Activated naive CD8-positive, alpha-beta T cell treated with anti-CD3 and anti-CD28 coated beads, Interleukin-2, amount 10 ng/mL, durations not matched to agents 7 days and 5 days (primary cell): ENCODE data around the gene CPNE6. TPM values are rescaled to one million over a fixed set of nuclear protein-coding genes. Genes with fewer than 3 reads are reported as not detected.
A peak's percentile ranks its signal among the peaks of the same experiment; 100 is the strongest.

Source experiments
- ATAC-seq: fragments of 150-1000 bp; cut with Tn5 transposase; one replicate; pipeline ENCODE4 v1.10.0; 2021; ENCODE audit warnings: low read depth, moderate library complexity
- POLR2A ChIA-PET: fragments of 350-600 bp; sonication (Branson Sonifier 250); formaldehyde crosslinking; loops from one replicate; lab custom pipeline; 2021; ENCODE audit warnings: antibody characterized with exemption; lab: Charles Lee
- DNase-seq: peaks from one replicate; pipeline ENCODE4 v3.0.0; 2021
- H3K27ac Mint-ChIP-seq: one replicate; pipeline ENCODE4 v1.8.0; 2022; ENCODE audit warnings: mild to moderate bottlenecking, mixed read lengths
- H3K27me3 Mint-ChIP-seq: one replicate; pipeline ENCODE4 v1.8.0; 2022; ENCODE audit warnings: mild to moderate bottlenecking, moderate library complexity, mixed read lengths
- H3K36me3 Mint-ChIP-seq: one replicate; pipeline ENCODE4 v1.8.0; 2021; ENCODE audit warnings: mild to moderate bottlenecking, mixed read lengths
- H3K4me1 Mint-ChIP-seq: one replicate; pipeline ENCODE4 v1.8.0; 2021; ENCODE audit warnings: mixed read lengths
- H3K4me3 Mint-ChIP-seq: one replicate; pipeline ENCODE4 v1.8.0; 2022; ENCODE audit warnings: mild to moderate bottlenecking, moderate library complexity, mixed read lengths
- H3K9me3 Mint-ChIP-seq: one replicate; pipeline ENCODE4 v1.8.0; 2021; ENCODE audit warnings: mixed read lengths
- total RNA-seq, 2 experiments: library from RNA; stranded (reverse); gene quantifications; one replicate each; pipeline ENCODE4 v1.2.3, GENCODE V29; 2021

CPNE6 gene
- total RNA-seq, 2 experiments from 2014 or later, result 0.14 TPM; not detected in 1

DNA sequence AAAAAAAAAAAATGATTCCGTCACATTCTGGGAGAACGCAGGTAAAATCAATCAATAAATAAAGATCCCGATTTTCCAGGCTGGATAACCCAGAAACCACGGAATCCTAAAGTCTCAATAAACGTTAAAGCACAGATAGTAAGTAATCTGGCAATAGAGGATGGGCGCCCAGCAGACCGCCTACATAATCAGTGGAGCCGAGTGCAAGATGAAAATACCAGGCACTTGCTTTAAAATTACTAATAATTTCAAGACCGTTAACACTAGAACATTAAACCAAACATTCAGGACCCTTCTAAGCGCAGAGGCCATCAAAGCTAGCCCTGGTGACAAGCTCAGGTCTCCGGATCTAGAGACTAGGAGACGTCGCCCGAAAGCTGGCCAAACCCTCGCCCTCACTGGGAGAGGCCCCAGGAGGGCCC is 42.0 kb downstream of the CPNE6 start:
- Mint-ChIP-seq H3K27me3 (no peaks in the 10 kb centered on the region), H3K4me3 (peak overlapping the region; percentile 99), H3K27ac (peak overlapping the region; percentile 99), H3K36me3 (peaks cover 23% of the 10 kb centered on the region), H3K9me3 (no peaks in the 10 kb centered on the region), H3K4me1 (peaks cover 30% of the 10 kb centered on the region)
- DNase-seq (no peak), ATAC-seq (no peak)
- POLR2A ChIA-PET, result interaction anchor here (1.0 to 8.3 kb wide), 23 partner anchors 10 to 219 kb away, joined by 3 to 176 read pairs (median 7); partner anchors contain the start of genes CARMIL3, CHMP4A, DHRS1 and DHRS4L2

DNA sequence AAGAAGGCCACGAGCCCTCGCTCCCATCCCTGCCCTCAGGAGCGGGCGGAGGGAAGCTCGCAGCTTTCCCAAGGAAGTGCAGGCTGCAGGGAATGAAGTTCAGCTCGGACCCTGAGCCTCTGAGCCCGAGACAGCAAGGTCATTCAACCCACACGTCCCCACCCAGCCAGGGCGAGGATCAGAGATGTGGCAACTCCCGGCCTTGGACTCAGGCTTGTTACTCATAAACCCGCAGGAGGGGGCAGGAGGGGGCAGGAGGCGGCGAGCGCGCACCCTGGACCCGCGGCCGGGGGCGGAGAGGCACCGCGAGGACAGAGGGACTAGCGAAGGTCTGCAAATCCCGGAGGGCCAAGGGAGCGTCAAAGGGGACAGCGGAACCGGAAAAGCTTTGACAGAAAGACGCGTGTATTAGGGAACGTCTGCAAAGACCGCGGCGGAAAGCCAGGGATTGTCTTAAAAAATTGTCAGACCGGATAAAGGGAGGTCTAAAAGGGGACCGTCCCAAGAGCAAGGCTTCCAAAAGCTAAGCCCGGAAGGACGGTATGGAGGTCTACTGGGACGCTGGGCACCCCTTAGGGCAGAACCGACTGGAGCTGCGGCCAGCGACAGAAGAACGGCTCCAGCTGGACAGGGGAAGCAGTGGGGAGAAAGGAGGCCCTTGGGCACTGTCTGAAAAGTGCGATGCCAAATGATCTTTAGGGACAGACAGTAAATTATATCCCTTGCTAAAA is 42.6 kb downstream of the CPNE6 start:
- H3K4me3 Mint-ChIP-seq, result peak overlapping the region; percentile 99
- ATAC-seq (peak; percentile 31), DNase-seq (peak; percentile 83)
- no peaks in the 10 kb centered on the region for H3K27me3 Mint-ChIP-seq
- H3K9me3 Mint-ChIP-seq, result no peaks in the 10 kb centered on the region
- POLR2A ChIA-PET, result interaction anchor here (0.8 to 8.3 kb wide), 36 partner anchors 10 to 317 kb away, joined by 3 to 176 read pairs (median 6); partner anchors contain the start of genes CARMIL3, CHMP4A, DHRS1 and DHRS4L2
- peak overlapping the region; percentile 99 for H3K27ac Mint-ChIP-seq
- H3K4me1 Mint-ChIP-seq, result peaks cover 28% of the 10 kb centered on the region
- peaks cover 29% of the 10 kb centered on the region for H3K36me3 Mint-ChIP-seq

DNA sequence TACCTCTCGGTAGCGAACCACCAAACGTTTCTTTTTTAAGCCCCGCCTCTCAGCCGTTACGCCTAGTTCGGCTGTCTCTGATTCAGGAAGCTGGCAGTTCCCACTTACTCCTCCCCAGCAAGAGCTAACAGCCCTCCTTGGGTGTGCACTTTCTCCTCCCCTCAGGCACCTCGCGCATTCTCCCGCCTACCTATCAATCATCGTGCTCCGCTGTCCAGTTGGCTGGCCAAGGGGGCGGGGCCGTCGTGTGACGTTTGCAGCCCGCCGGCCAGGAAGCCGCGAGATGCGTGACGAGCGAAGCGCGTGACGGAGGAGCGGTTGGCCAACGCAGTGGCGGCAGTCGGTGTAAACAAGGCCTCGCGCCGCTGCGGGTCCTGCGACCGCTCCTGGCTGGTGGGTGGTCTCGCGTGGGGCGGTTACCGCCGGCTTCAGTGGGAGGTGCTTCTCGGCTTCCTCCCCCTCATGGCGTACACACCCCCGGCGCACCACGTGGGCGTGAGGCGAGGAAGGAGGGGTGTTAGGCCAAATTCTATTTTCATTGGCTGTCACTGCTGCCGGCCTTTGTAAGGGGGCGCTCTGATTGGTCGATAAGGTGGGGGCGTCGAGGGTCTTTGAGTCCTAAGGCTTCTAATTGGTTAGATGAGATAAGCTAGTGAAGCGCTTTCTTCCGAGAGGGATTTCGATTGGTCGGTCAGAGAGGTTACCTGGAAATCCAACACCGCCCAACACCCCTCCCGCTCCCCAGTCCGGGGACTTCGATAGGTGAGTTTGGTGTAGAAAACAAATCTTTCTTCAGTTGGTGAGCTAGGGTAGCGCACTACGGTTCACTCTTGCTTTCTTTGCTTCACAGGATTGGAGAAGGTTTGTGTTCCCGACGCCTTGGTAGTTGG is 43.4 kb downstream of the CPNE6 start, which contains the start of the genes DCAF11 and NRL:
Gene DCAF11 (plus strand): TSS at position 246 of the 890 bp plus-strand sequence. CDS start 818 bp downstream, outside the sequence.
Gene NRL (minus strand): TSS at position 418 of the 890 bp plus-strand sequence. CDS start 32,101 bp downstream, outside the sequence.
- peak within 1 kb of the TSS; percentile 99 for H3K27ac Mint-ChIP-seq
- peak; percentile 99 for DNase-seq
- peak; percentile 89 for ATAC-seq
- peak within 1 kb of the TSS; percentile 99 for H3K4me3 Mint-ChIP-seq
- H3K9me3 Mint-ChIP-seq, result no peaks in the 10 kb centered on the region
- H3K27me3 Mint-ChIP-seq, result no peaks in the 10 kb centered on the region
- peaks cover 29% of the 10 kb centered on the region for H3K36me3 Mint-ChIP-seq
- H3K4me1 Mint-ChIP-seq, result peaks cover 24% of the 10 kb centered on the region
- POLR2A ChIA-PET, result interaction anchor here (0.7 to 8.3 kb wide), 38 partner anchors 11 to 812 kb away, joined by 3 to 176 read pairs (median 6); partner anchors contain the start of genes CARMIL3, CHMP4A, DHRS1 and DHRS4L2

GRCh38 chr14:24115422-24116127 is 44.2 kb downstream of the CPNE6 start:
- POLR2A ChIA-PET, result interaction anchor here (1.0 to 8.3 kb wide), 17 partner anchors 10 to 795 kb away, joined by 3 to 176 read pairs (median 10); partner anchors contain the start of genes CHMP4A, EMC9, FITM1 and IRF9
- H3K27me3 Mint-ChIP-seq, result no peaks in the 10 kb centered on the region
- peaks cover 29% of the 10 kb centered on the region for H3K36me3 Mint-ChIP-seq
- ATAC-seq (no peak), DNase-seq (no peak)
- peak overlapping the region; percentile 99 for H3K27ac Mint-ChIP-seq
- H3K4me1 Mint-ChIP-seq, result peaks cover 23% of the 10 kb centered on the region
- H3K9me3 Mint-ChIP-seq, result no peaks in the 10 kb centered on the region
- H3K4me3 Mint-ChIP-seq, result peak overlapping the region; percentile 99

DNA sequence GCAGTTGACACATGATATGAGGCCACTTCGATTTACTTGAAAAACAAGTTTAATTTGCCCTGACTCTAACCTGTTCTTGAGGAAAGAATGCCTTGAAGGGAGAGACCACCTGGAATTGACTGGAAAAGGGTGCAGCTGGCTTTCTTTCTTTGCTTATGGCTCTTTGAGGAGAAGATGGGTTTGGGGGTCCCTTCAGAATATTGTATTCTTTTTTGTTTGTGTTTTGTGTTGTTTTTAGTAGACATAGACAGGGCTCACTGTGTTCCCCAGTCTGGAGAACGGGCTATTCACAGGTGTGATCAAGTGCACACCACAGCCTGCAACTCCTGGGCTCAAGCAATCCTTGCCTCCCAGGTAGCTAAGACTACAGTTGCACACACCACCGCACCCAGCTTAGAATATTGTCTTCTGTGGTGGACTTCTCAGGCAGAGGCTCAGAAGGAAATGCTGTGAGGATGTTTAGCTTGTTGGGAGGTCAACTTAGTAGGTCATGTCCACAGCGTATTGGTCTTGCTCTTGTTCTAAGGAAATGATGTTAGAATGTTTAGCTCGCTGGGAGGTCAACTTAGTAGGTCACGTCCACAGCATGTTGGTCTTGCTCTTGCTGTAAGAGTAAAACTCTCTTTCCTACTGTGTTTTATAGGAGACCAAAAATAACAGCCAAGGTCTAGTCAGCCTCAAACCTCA is 44.9 kb downstream of the CPNE6 start:
- DNase-seq, result no peak
- peaks cover 19% of the 10 kb centered on the region for H3K4me1 Mint-ChIP-seq
- H3K9me3 Mint-ChIP-seq, result no peaks in the 10 kb centered on the region
- peaks cover 30% of the 10 kb centered on the region for H3K36me3 Mint-ChIP-seq
- peak overlapping the region; percentile 99 for H3K27ac Mint-ChIP-seq
- peak overlapping the region; percentile 99 for H3K4me3 Mint-ChIP-seq
- POLR2A ChIA-PET, result interaction anchor here (0.6 to 8.3 kb wide), 9 partner anchors 9 to 244 kb away, joined by 3 to 176 read pairs (median 51); partner anchors contain the start of genes EMC9, FITM1, IRF9 and PCK2
- no peaks in the 10 kb centered on the region for H3K27me3 Mint-ChIP-seq
- ATAC-seq, result no peak

- no peaks in the 10 kb centered on the region for H3K9me3 Mint-ChIP-seq
- POLR2A ChIA-PET, result interaction anchor here (0.8 to 8.3 kb wide), 6 partner anchors 8 to 44 kb away, joined by 3 to 176 read pairs (median 77); partner anchors contain the start of genes EMC9, FITM1, IRF9 and PCK2
- no peak overlapping the region for H3K27ac Mint-ChIP-seq
- ATAC-seq (no peak), DNase-seq (no peak)
- peaks cover 32% of the 10 kb centered on the region for H3K36me3 Mint-ChIP-seq
- H3K4me3 Mint-ChIP-seq, result no peak overlapping the region
- H3K27me3 Mint-ChIP-seq, result no peaks in the 10 kb centered on the region
- H3K4me1 Mint-ChIP-seq, result peaks cover 19% of the 10 kb centered on the region
Measured at GRCh38 chr14:24117179-24117578, 45.8 kb downstream of the CPNE6 start.

GRCh38 chr14:24119691-24120090 is 48.3 kb downstream of the CPNE6 start:
- DNase-seq (no peak), ATAC-seq (no peak)
- H3K27ac Mint-ChIP-seq, result no peak overlapping the region
- H3K4me1 Mint-ChIP-seq, result peaks cover 19% of the 10 kb centered on the region
- no peaks in the 10 kb centered on the region for H3K27me3 Mint-ChIP-seq
- peaks cover 45% of the 10 kb centered on the region for H3K36me3 Mint-ChIP-seq
- no peaks in the 10 kb centered on the region for H3K9me3 Mint-ChIP-seq
- no peak overlapping the region for H3K4me3 Mint-ChIP-seq
- POLR2A ChIA-PET, result interaction anchor here (0.9 to 8.3 kb wide), 2 partner anchors 18 to 111 kb away, joined by 4 to 176 read pairs; partner anchors contain the start of genes EMC9 and PSME1

DNA sequence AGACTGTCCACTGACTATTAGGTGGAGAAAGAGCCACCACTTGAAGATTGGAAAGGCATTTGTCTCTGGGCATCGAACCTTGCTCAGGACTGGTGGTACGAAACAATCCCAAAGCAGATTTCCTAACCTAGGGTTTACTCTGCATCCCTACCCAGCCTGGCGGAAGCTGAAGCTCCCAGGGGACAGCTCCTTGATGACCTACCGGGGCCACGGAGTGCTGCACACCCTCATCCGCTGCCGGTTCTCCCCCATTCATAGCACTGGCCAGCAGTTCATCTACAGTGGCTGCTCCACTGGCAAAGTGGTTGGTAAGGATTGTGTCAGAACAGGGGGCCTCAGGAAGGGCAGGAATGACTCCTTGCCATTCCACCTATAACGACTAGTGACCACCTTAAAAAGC is 49.8 kb downstream of the CPNE6 start:
- H3K9me3 Mint-ChIP-seq, result no peaks in the 10 kb centered on the region
- H3K4me1 Mint-ChIP-seq, result peaks cover 14% of the 10 kb centered on the region
- POLR2A ChIA-PET, result interaction anchor here (5.8 to 8.3 kb wide), 2 partner anchors 15 to 17 kb away, joined by 29 to 176 read pairs; partner anchors contain the start of genes EMC9 and PSME1
- ATAC-seq (no peak), DNase-seq (no peak)
- no peak overlapping the region for H3K27ac Mint-ChIP-seq
- peaks cover 39% of the 10 kb centered on the region for H3K36me3 Mint-ChIP-seq
- H3K4me3 Mint-ChIP-seq, result no peak overlapping the region
- no peaks in the 10 kb centered on the region for H3K27me3 Mint-ChIP-seq

DNA sequence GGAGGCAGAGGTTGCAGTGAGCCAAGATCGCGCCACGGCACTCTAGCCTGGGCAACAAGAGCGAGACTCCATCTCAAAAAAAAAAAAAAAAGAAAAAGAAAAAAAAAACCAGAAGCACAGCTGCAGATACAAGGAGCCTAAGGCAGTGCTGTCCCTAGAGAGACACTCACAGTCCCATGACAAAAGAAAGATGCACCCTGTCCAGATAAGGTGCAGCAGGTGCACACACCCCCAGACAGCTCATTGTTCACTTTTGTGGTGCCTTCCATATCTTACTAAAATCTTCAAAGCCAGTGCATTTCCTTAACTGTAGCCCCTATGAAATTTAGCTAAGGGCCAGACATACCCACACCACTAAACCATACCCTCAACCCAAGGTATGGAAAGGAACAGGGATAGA is 51.1 kb downstream of the CPNE6 start:
- peaks cover 9% of the 10 kb centered on the region for H3K4me1 Mint-ChIP-seq
- no peaks in the 10 kb centered on the region for H3K27me3 Mint-ChIP-seq
- ATAC-seq (no peak), DNase-seq (no peak)
- H3K9me3 Mint-ChIP-seq, result no peaks in the 10 kb centered on the region
- POLR2A ChIA-PET, result interaction anchor here (0.9 to 5.8 kb wide), 3 partner anchors 9 to 19 kb away, joined by 3 to 29 read pairs (median 3); partner anchors contain the start of genes EMC9 and PSME1
- H3K27ac Mint-ChIP-seq, result no peak overlapping the region
- peaks cover 32% of the 10 kb centered on the region for H3K36me3 Mint-ChIP-seq
- H3K4me3 Mint-ChIP-seq, result no peak overlapping the region

DNA sequence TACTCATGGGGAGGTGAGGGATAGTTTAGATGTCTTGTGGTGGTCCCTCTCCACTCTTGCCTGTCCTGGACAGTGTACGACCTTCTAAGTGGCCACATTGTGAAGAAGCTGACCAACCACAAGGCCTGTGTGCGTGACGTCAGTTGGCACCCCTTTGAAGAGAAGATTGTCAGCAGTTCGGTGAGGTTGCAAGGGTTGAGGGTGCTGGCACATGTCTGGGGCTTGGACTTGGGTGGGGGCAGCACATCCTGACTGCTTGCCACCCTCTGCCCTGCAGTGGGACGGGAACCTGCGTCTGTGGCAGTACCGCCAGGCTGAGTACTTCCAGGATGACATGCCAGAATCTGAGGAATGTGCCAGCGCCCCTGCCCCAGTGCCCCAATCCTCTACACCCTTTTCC is 51.5 kb downstream of the CPNE6 start:
- POLR2A ChIA-PET, result interaction anchor here (0.9 to 5.9 kb wide), 4 partner anchors 8 to 19 kb away, joined by 3 to 43 read pairs (median 16); partner anchors contain the start of genes DCAF11, EMC9, NRL and PSME1
- H3K27ac Mint-ChIP-seq, result no peak overlapping the region
- no peaks in the 10 kb centered on the region for H3K27me3 Mint-ChIP-seq
- DNase-seq, result no peak
- H3K4me1 Mint-ChIP-seq, result peaks cover 11% of the 10 kb centered on the region
- no peak overlapping the region for H3K4me3 Mint-ChIP-seq
- no peaks in the 10 kb centered on the region for H3K9me3 Mint-ChIP-seq
- H3K36me3 Mint-ChIP-seq, result peaks cover 28% of the 10 kb centered on the region
- ATAC-seq, result no peak
